Endodermal cell (in vitro differentiated cells): ENCODE results near the gene NUDT6. TPM values are rescaled to one million over a fixed set of nuclear protein-coding genes. Genes with fewer than 3 reads are reported as not detected.

Experiments
- DNase-seq: peaks from one replicate; pipeline ENCODE4 v3.0.0-alpha.2; 2017
- H3K27ac ChIP-seq: 2 replicates; pipeline ENCODE4 v1.5.1; 2013; ENCODE audit warnings: mild to moderate bottlenecking, low read depth, low read length, moderate library complexity
- H3K27me3 ChIP-seq: 2 replicates; pipeline ENCODE4 v1.6.1; 2013; ENCODE audit warnings: mild to moderate bottlenecking, low read length, moderate library complexity; ENCODE audit not compliant: insufficient read depth, control insufficient read depth, poor library complexity, severe bottlenecking
- H3K36me3 ChIP-seq: 2 replicates; pipeline ENCODE4 v1.7.0; 2013; ENCODE audit warnings: mild to moderate bottlenecking, low read length, moderate library complexity; ENCODE audit not compliant: control insufficient read depth, insufficient read depth
- H3K4me1 ChIP-seq: one replicate; pipeline ENCODE4 v1.7.0; 2013; ENCODE audit warnings: low read length; ENCODE audit not compliant: control insufficient read depth, insufficient read depth
- H3K4me3 ChIP-seq: 2 replicates; pipeline ENCODE4 v1.5.1; 2013; ENCODE audit warnings: mild to moderate bottlenecking, low read length, moderate library complexity
- H3K9ac ChIP-seq: 2 replicates; pipeline ENCODE4 v1.6.1; 2013; ENCODE audit warnings: mild to moderate bottlenecking, low read length, moderate library complexity; ENCODE audit not compliant: poor library complexity, severe bottlenecking; ENCODE audit errors: extremely low read depth
- H3K9me3 ChIP-seq: 2 replicates; pipeline ENCODE4 v1.6.1; 2013; ENCODE audit warnings: mild to moderate bottlenecking, low read length, moderate library complexity; ENCODE audit not compliant: control insufficient read depth
- H3K27ac Mint-ChIP-seq: 2 replicates; pipeline ENCODE4 v1.8.0; 2020; ENCODE audit warnings: mixed read lengths
- H3K27me3 Mint-ChIP-seq: 2 replicates; pipeline ENCODE4 v1.8.0; 2021; ENCODE audit warnings: mild to moderate bottlenecking, mixed read lengths; ENCODE audit not compliant: insufficient read depth
- H3K36me3 Mint-ChIP-seq: 2 replicates; pipeline ENCODE4 v1.8.0; 2020; ENCODE audit warnings: low read depth, mixed read lengths
- H3K4me1 Mint-ChIP-seq: 2 replicates; pipeline ENCODE4 v1.8.0; 2020; ENCODE audit warnings: mixed read lengths
- H3K4me3 Mint-ChIP-seq: 2 replicates; pipeline ENCODE4 v1.8.0; 2020; ENCODE audit warnings: mild to moderate bottlenecking, moderate library complexity, mixed read lengths
- H3K9me3 Mint-ChIP-seq: 2 replicates; pipeline ENCODE4 v1.8.0; 2020; ENCODE audit warnings: mild to moderate bottlenecking, mixed read lengths
- WGBS, 2 experiments: methylation state at CpG; one replicate each; pipeline versions ENCODE4 v1.1.5 to v1.1.7; 2013; ENCODE audit warnings: missing lambda C conversion rate in 2 of 2, mixed read lengths in 1 of 2; ENCODE audit not compliant: insufficient coverage in 1 of 2, insufficient read length in 1 of 2; 5-methylcytosine and 5-hydroxymethylcytosine counted together
- total RNA-seq, 2 donors: library from RNA; stranded (reverse); fragmentation: NEBNext Ultra II Directional in 1 of 2; extraction: Animal tissue kit (Norgen Biotek cat#: 25700) in 1 of 2; gene quantifications; 2 replicates in 1 of 2; 3 replicates in 1 of 2; pipeline ENCODE4 v1.2.1, GENCODE V29; 2021
- TF ChIP-seq, protein P1 (sequence below): fragments of 200-600 bp; sonication (generic); conservative IDR thresholded peaks from 2 replicates; pipeline ENCODE4 v1.5.0; 2021; ENCODE audit warnings: antibody characterized with exemption, mild to moderate bottlenecking

Gene NUDT6
- total RNA-seq, 2 donors from 2014 or later = 5.8 to 11.6 TPM

DNA sequence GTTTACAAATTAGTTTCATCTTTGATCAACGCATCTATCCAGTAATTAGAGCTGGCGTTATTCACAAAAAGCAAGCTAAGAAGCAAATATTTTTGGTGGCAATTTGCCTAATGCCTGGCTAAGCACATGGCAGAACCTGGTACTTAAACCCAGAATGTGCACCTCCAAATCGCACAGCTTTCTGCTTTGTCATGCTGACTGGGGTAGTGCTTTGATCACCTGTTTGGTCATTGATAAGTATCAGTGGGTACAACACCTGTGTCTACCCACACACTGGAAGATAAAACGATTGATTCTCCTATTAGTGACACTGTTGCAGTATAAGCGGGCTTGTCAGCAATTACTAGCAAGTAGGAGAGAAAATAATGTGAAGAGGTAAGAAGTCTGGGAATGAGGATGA lies 1.9 kb downstream of the NUDT6 start:
- H3K4me1 ChIP-seq = no peaks in the 10 kb centered on the region
- Mint-ChIP-seq H3K4me1 (peaks cover 9% of the 10 kb centered on the region), H3K4me3 (no peak overlapping the region), H3K36me3 (no peaks in the 10 kb centered on the region), H3K9me3 (no peaks in the 10 kb centered on the region), H3K27ac (no peak overlapping the region), H3K27me3 (no peaks in the 10 kb centered on the region)
- TF ChIP-seq, protein P1, sequence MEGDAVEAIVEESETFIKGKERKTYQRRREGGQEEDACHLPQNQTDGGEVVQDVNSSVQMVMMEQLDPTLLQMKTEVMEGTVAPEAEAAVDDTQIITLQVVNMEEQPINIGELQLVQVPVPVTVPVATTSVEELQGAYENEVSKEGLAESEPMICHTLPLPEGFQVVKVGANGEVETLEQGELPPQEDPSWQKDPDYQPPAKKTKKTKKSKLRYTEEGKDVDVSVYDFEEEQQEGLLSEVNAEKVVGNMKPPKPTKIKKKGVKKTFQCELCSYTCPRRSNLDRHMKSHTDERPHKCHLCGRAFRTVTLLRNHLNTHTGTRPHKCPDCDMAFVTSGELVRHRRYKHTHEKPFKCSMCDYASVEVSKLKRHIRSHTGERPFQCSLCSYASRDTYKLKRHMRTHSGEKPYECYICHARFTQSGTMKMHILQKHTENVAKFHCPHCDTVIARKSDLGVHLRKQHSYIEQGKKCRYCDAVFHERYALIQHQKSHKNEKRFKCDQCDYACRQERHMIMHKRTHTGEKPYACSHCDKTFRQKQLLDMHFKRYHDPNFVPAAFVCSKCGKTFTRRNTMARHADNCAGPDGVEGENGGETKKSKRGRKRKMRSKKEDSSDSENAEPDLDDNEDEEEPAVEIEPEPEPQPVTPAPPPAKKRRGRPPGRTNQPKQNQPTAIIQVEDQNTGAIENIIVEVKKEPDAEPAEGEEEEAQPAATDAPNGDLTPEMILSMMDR = no peak
- H3K4me3 ChIP-seq = no peak overlapping the region
- no peak overlapping the region for H3K27ac ChIP-seq
- no peaks in the 10 kb centered on the region for H3K9me3 ChIP-seq
- WGBS, 2 experiments = 92 to 100% methylated on average over 2 to 5 of the region's 5 CpGs
- H3K9ac ChIP-seq = no peak overlapping the region
- DNase-seq = no peak
- no peaks in the 10 kb centered on the region for H3K36me3 ChIP-seq
- no peaks in the 10 kb centered on the region for H3K27me3 ChIP-seq

DNA sequence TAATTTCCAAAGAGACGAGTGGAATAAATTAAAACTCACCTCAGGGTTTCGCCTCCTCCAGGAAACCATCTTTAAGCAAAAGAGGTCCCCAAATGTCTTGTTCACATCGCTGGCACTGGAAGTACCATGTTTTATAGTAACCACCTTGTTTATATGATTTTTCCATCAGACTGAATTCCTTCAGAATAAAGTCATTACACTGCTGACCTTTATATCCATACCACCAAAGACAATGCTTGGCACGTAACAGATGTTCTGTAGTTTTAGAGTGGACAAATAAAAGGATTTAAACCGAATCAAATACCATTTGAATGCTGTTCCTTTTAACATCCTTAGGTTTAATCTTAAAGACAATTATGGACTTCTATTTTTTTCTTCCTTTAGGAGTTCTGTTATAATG lies 4.7 kb downstream of the NUDT6 start:
- H3K27me3 Mint-ChIP-seq = no peaks in the 10 kb centered on the region
- no peak overlapping the region for H3K4me3 Mint-ChIP-seq
- H3K27ac Mint-ChIP-seq = no peak overlapping the region
- Histone ChIP-seq H3K27ac (no peak overlapping the region), H3K4me1 (no peaks in the 10 kb centered on the region), H3K9me3 (no peaks in the 10 kb centered on the region), H3K4me3 (no peak overlapping the region), H3K27me3 (no peaks in the 10 kb centered on the region), H3K36me3 (no peaks in the 10 kb centered on the region), H3K9ac (no peak overlapping the region)
- no peak for DNase-seq
- TF ChIP-seq, protein P1 = no peak
- peaks cover 7% of the 10 kb centered on the region for H3K4me1 Mint-ChIP-seq
- no peaks in the 10 kb centered on the region for H3K36me3 Mint-ChIP-seq
- 92 to 98% methylated on average over 4 to 5 of the region's 5 CpGs for WGBS, 2 experiments
- H3K9me3 Mint-ChIP-seq = no peaks in the 10 kb centered on the region

DNA sequence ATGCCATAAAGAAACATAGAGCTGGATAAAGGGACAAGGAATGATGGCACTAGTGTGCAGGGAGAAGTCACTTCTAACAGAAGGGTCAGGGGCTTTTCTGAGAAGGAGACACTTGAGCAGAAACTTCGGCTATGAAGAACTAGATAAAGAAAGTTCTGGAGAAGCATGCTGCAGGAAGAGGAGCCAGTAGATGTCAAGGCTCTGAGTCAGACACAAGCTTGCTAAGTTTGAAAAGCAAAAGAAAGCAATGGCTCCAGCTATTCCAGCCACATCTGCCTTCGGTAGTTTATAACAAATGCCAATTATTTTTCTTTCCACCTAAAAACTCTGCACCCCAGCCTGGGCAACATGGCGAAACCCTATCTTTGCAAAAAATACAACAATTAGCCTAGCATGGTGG lies 7.5 kb downstream of the NUDT6 start:
- Histone ChIP-seq H3K27ac (no peak overlapping the region), H3K4me3 (no peak overlapping the region), H3K36me3 (no peaks in the 10 kb centered on the region), H3K9me3 (no peaks in the 10 kb centered on the region), H3K27me3 (no peaks in the 10 kb centered on the region), H3K4me1 (no peaks in the 10 kb centered on the region), H3K9ac (no peak overlapping the region)
- H3K36me3 Mint-ChIP-seq = no peaks in the 10 kb centered on the region
- no peaks in the 10 kb centered on the region for H3K27me3 Mint-ChIP-seq
- 76 to 77% methylated on average over 1 to 3 of the region's 3 CpGs for WGBS, 2 experiments
- peaks cover 2% of the 10 kb centered on the region for H3K4me1 Mint-ChIP-seq
- H3K27ac Mint-ChIP-seq = no peak overlapping the region
- TF ChIP-seq, protein P1 = no peak
- H3K9me3 Mint-ChIP-seq = no peaks in the 10 kb centered on the region
- no peak for DNase-seq
- no peak overlapping the region for H3K4me3 Mint-ChIP-seq
